Pancreas (tissue), 10 donors: ENCODE results near the gene RIMS3. TPM values are rescaled to one million over a fixed set of nuclear protein-coding genes. Genes with fewer than 3 reads are reported as not detected.

Experiments
- ATAC-seq, 4 donors: fragments of 200-7000 bp; cut with Tn5 transposase; one replicate each; pipeline versions ENCODE4 v1.8.0 to v1.9.1; 2020; ENCODE audit warnings: mild to moderate bottlenecking in 4 of 4, moderate library complexity in 4 of 4
- DNase-seq, 6 donors: peaks; one replicate each; pipeline ENCODE4 v3.0.0-alpha.2; 2020
- FAIRE-seq: peaks from 2 replicates; lab custom pipeline; 2012; peaks lifted over from hg19 to GRCh38; lab: Jason Lieb, UNC
- H3K27ac ChIP-seq, 4 donors: fragments of 200-600 bp; sonication (generic); 1 replicate in 3 of 4; 2 replicates in 1 of 4; pipeline versions ENCODE4 v1.5.0 to v1.8.0; 2020
- H3K27me3 ChIP-seq, 4 donors: fragments of 200-600 bp; one replicate each; pipeline ENCODE4 v1.8.0; 2021
- H3K36me3 ChIP-seq, 3 donors: fragments of 200-600 bp; sonication (generic) in 1 of 3; one replicate each; pipeline versions ENCODE4 v1.5.0 to v1.8.0; 2020 to 2021
- H3K4me1 ChIP-seq, 3 donors: fragments of 200-600 bp; one replicate each; pipeline ENCODE4 v1.8.0; 2021
- H3K4me3 ChIP-seq, 4 donors: fragments of 200-600 bp; sonication (generic) in 2 of 4; one replicate each; pipeline versions ENCODE4 v1.5.0 to v1.8.0; 2020 to 2021
- H3K9me3 ChIP-seq, 4 donors: fragments of 200-600 bp; one replicate each; pipeline ENCODE4 v1.8.0; 2021
- WGBS, 2 donors: extraction: QIAGEN DNeasy Blood & Tissue Kit; methylation state at CpG; one replicate each; pipeline ENCODE4 v1.1.7; 2013; 5-methylcytosine and 5-hydroxymethylcytosine counted together
- intact Hi-C, 3 donors: fragments of 100-400 bp; cut with DNase I; formaldehyde crosslinking; loops; one replicate each; pipeline versions ENCODE4 v1.11.1 to v1.14.2; 2022
- polyA plus RNA-seq, 2 donors: library from polyadenylated mRNA; stranded (reverse); fragments of 200-250 nt; gene quantifications; one replicate each; pipeline ENCODE4 v1.2.3, GENCODE V29; 2013
- total RNA-seq, 6 donors: library from RNA; stranded (reverse); fragmentation: NEBNext Ultra II Directional in 4 of 6; extraction: Animal tissue kit (Norgen Biotek cat#: 25700) in 4 of 6; gene quantifications; one replicate each; pipeline versions ENCODE4 v1.2.1 to v1.2.4, GENCODE V29; 2021 to 2023
- TF ChIP-seq, protein P1 (sequence below), 4 donors: fragments of 200-600 bp; sonication (generic) in 3 of 4; IDR thresholded peaks; one replicate each; pipeline versions ENCODE4 v1.5.0 to v1.8.0; 2021; ENCODE audit warnings: antibody characterized with exemption in 4 of 4
- donor health status: healthy with polysubstance abuse.
- donor health status: DM: no; HTN: no; CAD: no; lungs with moderate emphysema.
- donor health status: DM: no; HTN: no; CAD: no.
- donor health status: control.
- donor health status: control.
- donor health status: Bipolar disorder and iron deficiency.
- donor health status: DM: yes; HTN: yes; CAD: no.
- donor health status: DM: no; HTN: no; CAD: no.
- donor health status: DM: no; HTN: no; CAD: no.
- donor health status: DM: yes; HTN: yes; CAD: no.

The RIMS3 gene
- total and polyA plus RNA-seq, 8 donors = 0.49 to 2.7 (median 0.66) TPM

- DNase-seq = no peak
- H3K4me3 ChIP-seq = peak overlapping the region; percentile 66 to 93 (median 82)
- intact Hi-C loops = no loop called here
- peak; percentile 14 to 25 (median 16) for ATAC-seq
- no peaks in the 10 kb centered on the region for H3K9me3 ChIP-seq
- H3K27me3 ChIP-seq = no peaks in the 10 kb centered on the region
- H3K4me1 ChIP-seq = peaks cover 23 to 30% (median 25%) of the 10 kb centered on the region in 3 donors
- FAIRE-seq = no peak
- TF ChIP-seq, protein P1, sequence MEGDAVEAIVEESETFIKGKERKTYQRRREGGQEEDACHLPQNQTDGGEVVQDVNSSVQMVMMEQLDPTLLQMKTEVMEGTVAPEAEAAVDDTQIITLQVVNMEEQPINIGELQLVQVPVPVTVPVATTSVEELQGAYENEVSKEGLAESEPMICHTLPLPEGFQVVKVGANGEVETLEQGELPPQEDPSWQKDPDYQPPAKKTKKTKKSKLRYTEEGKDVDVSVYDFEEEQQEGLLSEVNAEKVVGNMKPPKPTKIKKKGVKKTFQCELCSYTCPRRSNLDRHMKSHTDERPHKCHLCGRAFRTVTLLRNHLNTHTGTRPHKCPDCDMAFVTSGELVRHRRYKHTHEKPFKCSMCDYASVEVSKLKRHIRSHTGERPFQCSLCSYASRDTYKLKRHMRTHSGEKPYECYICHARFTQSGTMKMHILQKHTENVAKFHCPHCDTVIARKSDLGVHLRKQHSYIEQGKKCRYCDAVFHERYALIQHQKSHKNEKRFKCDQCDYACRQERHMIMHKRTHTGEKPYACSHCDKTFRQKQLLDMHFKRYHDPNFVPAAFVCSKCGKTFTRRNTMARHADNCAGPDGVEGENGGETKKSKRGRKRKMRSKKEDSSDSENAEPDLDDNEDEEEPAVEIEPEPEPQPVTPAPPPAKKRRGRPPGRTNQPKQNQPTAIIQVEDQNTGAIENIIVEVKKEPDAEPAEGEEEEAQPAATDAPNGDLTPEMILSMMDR (IDR thresholded peaks at IDR 0.05) = no peak
- no peaks in the 10 kb centered on the region for H3K36me3 ChIP-seq
- H3K27ac ChIP-seq = peak overlapping the region; percentile 98 to 99 (median 98)
- WGBS, 2 donors = 1 to 2% methylated on average over 9 of the region's 9 CpGs
Measured at GRCh38 chr1:40692429-40692895, 27.0 kb upstream of the RIMS3 start.

DNA sequence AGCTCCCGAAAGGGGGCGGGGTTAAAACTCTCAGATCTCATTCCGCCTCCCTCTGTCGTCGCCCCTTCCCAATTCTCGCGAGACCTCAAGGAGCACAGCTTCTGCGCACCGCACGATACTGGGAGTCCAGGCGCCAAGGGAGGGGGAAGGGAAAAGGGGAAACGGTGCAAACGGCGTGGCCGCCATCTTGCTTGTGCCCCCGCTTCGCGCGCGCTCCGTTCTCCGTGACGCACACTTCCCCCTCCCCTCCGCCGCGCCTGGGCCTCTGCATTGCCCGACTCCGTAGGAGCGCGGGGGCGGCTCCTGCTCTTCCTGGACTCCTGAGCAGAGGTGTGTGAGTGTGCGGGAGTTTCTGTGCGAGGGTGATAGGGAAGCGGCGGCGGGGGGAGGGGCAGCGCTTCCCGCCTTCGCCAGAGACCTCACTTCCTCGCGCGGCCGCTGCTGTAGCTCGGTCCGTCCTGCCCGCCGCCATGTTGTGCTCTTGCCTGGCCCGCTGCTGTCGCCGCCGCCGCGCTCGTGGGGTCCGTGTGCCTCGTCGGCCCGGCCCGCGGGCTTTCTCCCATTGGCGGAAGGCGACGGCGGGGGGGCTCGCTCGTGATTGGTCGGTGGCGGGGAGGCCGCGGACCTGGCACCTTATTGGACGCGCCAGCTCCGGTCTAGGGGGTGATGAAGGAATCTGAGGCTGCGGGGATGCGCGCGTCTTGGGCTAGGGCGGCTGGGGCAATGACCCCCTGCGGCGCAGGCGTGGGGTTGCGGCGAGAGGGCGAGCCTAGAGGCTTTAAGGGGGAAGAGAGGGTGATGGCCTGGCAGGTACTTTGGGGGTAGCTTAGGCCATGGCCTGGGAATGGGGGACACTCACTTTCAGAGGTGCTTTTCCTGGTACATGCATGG, 26.3 kb upstream of the RIMS3 start, which contains the start of gene NFYC:
Gene NFYC, plus strand, starts transcription at position 167 of the 891 bp plus-strand sequence. CDS start 47,140 bp downstream, outside the sequence.
- ATAC-seq = peak; percentile 90 to 96 (median 93)
- Histone ChIP-seq H3K4me3 (peak within 1 kb of the TSS; percentile 66 to 93 (median 82)), H3K27me3 (no peaks in the 10 kb centered on the region), H3K36me3 (no peaks in the 10 kb centered on the region), H3K4me1 (peaks cover 16 to 25% (median 22%) of the 10 kb centered on the region in 3 donors), H3K9me3 (no peaks in the 10 kb centered on the region), H3K27ac (peak within 1 kb of the TSS; percentile 98 to 99 (median 98))
- DNase-seq = peak; percentile 92 to 99 (median 97)
- intact Hi-C loops = no loop called here
- TF ChIP-seq, protein P1 (IDR thresholded peaks at IDR 0.05) = no peak
- no peak for FAIRE-seq
- WGBS, 2 donors = 0% methylated on average over 64 to 84 of the region's 84 CpGs

- Histone ChIP-seq H3K4me3 (peak overlapping the region; percentile 66 to 93 (median 82)), H3K9me3 (no peaks in the 10 kb centered on the region), H3K27me3 (no peaks in the 10 kb centered on the region), H3K4me1 (peaks cover 8 to 19% (median 16%) of the 10 kb centered on the region in 3 donors), H3K27ac (peak overlapping the region; percentile 98 to 99 (median 98)), H3K36me3 (no peaks in the 10 kb centered on the region)
- FAIRE-seq = no peak
- TF ChIP-seq, protein P1 (IDR thresholded peaks at IDR 0.05) = no peak
- 10 to 12% methylated on average over 18 of the region's 18 CpGs for WGBS, 2 donors
- intact Hi-C loops = no loop called here
- DNase-seq = no peak
- ATAC-seq = no peak
Measured at GRCh38 chr1:40690771-40691537, 25.5 kb upstream of the RIMS3 start.

GRCh38 chr1:40689737-40690136, 24.3 kb upstream of the RIMS3 start:
- 18 to 27% methylated on average over 1 of the region's 1 CpG for WGBS, 2 donors
- no peaks in the 10 kb centered on the region for H3K9me3 ChIP-seq
- FAIRE-seq (no peak), DNase-seq (no peak), ATAC-seq (no peak)
- H3K27me3 ChIP-seq = no peaks in the 10 kb centered on the region
- no peaks in the 10 kb centered on the region for H3K36me3 ChIP-seq
- H3K27ac ChIP-seq = no peak overlapping the region
- H3K4me1 ChIP-seq = peaks cover 8 to 19% (median 16%) of the 10 kb centered on the region in 3 donors
- TF ChIP-seq, protein P1 (IDR thresholded peaks at IDR 0.05) = no peak
- H3K4me3 ChIP-seq = no peak overlapping the region
- intact Hi-C loops = no loop called here
